CD8-positive, alpha-beta memory T cell (primary cell): ENCODE data around the gene VPS13C. TPM values are rescaled to one million over a fixed set of nuclear protein-coding genes. Genes with fewer than 3 reads are reported as not detected.

ENCODE experiments used
- CTCF ChIA-PET: fragments of 350-600 bp; sonication (Branson Sonifier 250); formaldehyde crosslinking; loops from one replicate; lab custom pipeline; 2021; ENCODE audit warnings: antibody characterized with exemption; lab: Charles Lee
- POLR2A ChIA-PET: fragments of 350-600 bp; sonication (Branson Sonifier 250); formaldehyde crosslinking; loops from one replicate; lab custom pipeline; 2021; ENCODE audit warnings: antibody characterized with exemption; lab: Charles Lee
- DNase-seq, 5 donors: peaks; one replicate each; pipeline versions ENCODE4 v3.0.0 to v3.0.0-alpha.2; 2020 to 2022; ENCODE audit warnings: mixed read lengths in 1 of 5
- H3K27ac ChIP-seq: one replicate; pipeline ENCODE4 v1.7.0; 2013; ENCODE audit warnings: low read depth, mild to moderate bottlenecking, low read length, moderate library complexity
- H3K27me3 ChIP-seq: 2 replicates; pipeline ENCODE4 v1.7.0; 2013; ENCODE audit warnings: low read length, mild to moderate bottlenecking; ENCODE audit not compliant: insufficient read depth, poor library complexity, severe bottlenecking
- H3K36me3 ChIP-seq: 2 replicates; pipeline ENCODE4 v1.7.0; 2013; ENCODE audit warnings: mild to moderate bottlenecking, low read length, moderate library complexity; ENCODE audit not compliant: insufficient read depth
- H3K4me1 ChIP-seq: 2 replicates; pipeline ENCODE4 v1.7.0; 2013; ENCODE audit warnings: mild to moderate bottlenecking, low read length, moderate library complexity; ENCODE audit not compliant: insufficient read depth
- H3K4me3 ChIP-seq: 2 replicates; pipeline ENCODE4 v1.7.0; 2013; ENCODE audit warnings: mild to moderate bottlenecking, low read length
- H3K9me3 ChIP-seq: 2 replicates; pipeline ENCODE4 v1.7.0; 2013; ENCODE audit warnings: mild to moderate bottlenecking, low read length
- H3K27ac Mint-ChIP-seq, 8 donors: one replicate each; pipeline ENCODE4 v1.8.0; 2020 to 2021; ENCODE audit warnings: mixed read lengths in 8 of 8, mild to moderate bottlenecking in 6 of 8, inconsistent platforms in 3 of 8, moderate library complexity in 3 of 8
- H3K27me3 Mint-ChIP-seq, 2 donors: one replicate each; pipeline ENCODE4 v1.8.0; 2020 to 2021; ENCODE audit warnings: mixed read lengths in 2 of 2, mild to moderate bottlenecking in 1 of 2, moderate library complexity in 1 of 2
- H3K36me3 Mint-ChIP-seq, 3 donors: one replicate each; pipeline ENCODE4 v1.8.0; 2020 to 2021; ENCODE audit warnings: mixed read lengths in 3 of 3, inconsistent platforms in 1 of 3, mild to moderate bottlenecking in 1 of 3
- H3K4me1 Mint-ChIP-seq, 3 donors: one replicate each; pipeline ENCODE4 v1.8.0; 2020 to 2021; ENCODE audit warnings: mixed read lengths in 3 of 3, inconsistent platforms in 1 of 3, mild to moderate bottlenecking in 1 of 3
- H3K4me3 Mint-ChIP-seq, 7 donors: one replicate each; pipeline ENCODE4 v1.8.0; 2020 to 2021; ENCODE audit warnings: mixed read lengths in 7 of 7, mild to moderate bottlenecking in 6 of 7, moderate library complexity in 4 of 7, inconsistent platforms in 2 of 7
- H3K9me3 Mint-ChIP-seq, 5 donors: one replicate each; pipeline ENCODE4 v1.8.0; 2020 to 2022; ENCODE audit warnings: mixed read lengths in 5 of 5, mild to moderate bottlenecking in 3 of 5, moderate library complexity in 2 of 5, inconsistent platforms in 1 of 5
- polyA plus RNA-seq: library from polyadenylated mRNA; unstranded; fragments of 300-500 nt; fragmentation: Illumina TruSeq; gene quantifications from one replicate; pipeline ENCODE4 v1.2.3, GENCODE V29; 2021
- total RNA-seq, 2 experiments: library from RNA; stranded (reverse); gene quantifications; one replicate each; pipeline ENCODE4 v1.2.3, GENCODE V29; 2021

Gene VPS13C
- total RNA-seq = 10 to 100 TPM; 42.5 to 42.9 TPM
- 15.8 TPM for polyA plus RNA-seq

DNA sequence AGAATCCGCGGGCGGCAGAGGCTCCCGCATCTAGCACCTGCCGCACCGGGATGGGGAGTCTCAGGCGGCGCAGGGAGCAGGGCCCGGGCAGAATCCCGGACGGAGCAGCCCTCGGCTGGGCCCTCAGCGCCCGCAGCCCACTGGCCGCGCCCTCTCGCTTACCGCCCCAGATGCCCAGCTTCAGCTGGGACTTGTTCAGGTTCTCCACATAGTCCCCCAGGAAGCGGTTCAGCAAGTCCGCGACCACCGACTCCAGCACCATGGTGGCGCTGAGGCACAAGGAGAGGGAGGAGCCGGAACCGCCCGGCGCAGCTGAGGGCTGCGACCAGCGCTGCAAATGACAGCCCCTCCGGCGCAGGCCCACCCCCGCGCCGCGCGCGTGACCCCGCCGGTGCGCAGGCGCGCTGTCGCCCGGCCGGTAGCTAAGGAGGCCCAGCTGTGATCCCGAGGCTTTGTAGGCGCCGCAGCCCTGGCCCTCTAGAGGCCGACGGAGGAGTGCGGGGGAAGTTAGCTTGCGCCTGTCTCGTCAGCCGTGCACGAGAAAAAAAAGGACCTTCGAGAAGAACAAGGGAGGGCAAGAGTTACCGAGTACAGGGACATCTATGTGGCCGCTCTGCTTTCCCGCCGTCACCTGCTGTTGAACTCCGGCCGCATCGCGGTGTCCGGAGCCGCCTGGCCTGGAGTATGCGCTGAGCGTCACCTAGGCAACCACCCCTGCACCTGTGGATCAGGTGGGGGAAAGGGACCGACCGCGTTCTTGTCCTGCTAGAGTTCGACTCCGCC lies at the start of gene VPS13C:
Gene VPS13C (minus strand): TSS at position 335 of the 783 bp plus-strand sequence. CDS start 73 bp downstream, at position 262.
- H3K9me3 Mint-ChIP-seq = no peaks in the 10 kb centered on the region
- peaks cover 0 to 23% (median 5%) of the 10 kb centered on the region in 3 donors for H3K36me3 Mint-ChIP-seq
- peak within 1 kb of the TSS; percentile 95 for H3K4me3 ChIP-seq
- no peaks in the 10 kb centered on the region for H3K9me3 ChIP-seq
- peaks cover 0 to 2% of the 10 kb centered on the region in 2 donors for H3K27me3 Mint-ChIP-seq
- peak within 1 kb of the TSS; percentile 94 for H3K27ac ChIP-seq
- peak; percentile 86 to 94 (median 94) for DNase-seq
- no peaks in the 10 kb centered on the region for H3K36me3 ChIP-seq
- no peaks in the 10 kb centered on the region for H3K27me3 ChIP-seq
- ChIA-PET POLR2A (interaction anchor here (0.5 to 1.4 kb wide), 6 partner anchors 8 to 1460 kb away, joined by 3 to 4 read pairs (median 3); no protein-coding TSS in a partner anchor), CTCF (interaction anchor here (0.6 to 4.4 kb wide), 14 partner anchors 9 to 925 kb away, joined by 3 to 45 read pairs (median 4); no protein-coding TSS in a partner anchor)
- peaks cover 37 to 67% (median 58%) of the 10 kb centered on the region in 3 donors for H3K4me1 Mint-ChIP-seq
- H3K27ac Mint-ChIP-seq = peak within 1 kb of the TSS; percentile 83 to 100 (median 98)
- peaks cover 19% of the 10 kb centered on the region for H3K4me1 ChIP-seq
- H3K4me3 Mint-ChIP-seq = peak within 1 kb of the TSS; percentile 91 to 99 (median 95)

DNA sequence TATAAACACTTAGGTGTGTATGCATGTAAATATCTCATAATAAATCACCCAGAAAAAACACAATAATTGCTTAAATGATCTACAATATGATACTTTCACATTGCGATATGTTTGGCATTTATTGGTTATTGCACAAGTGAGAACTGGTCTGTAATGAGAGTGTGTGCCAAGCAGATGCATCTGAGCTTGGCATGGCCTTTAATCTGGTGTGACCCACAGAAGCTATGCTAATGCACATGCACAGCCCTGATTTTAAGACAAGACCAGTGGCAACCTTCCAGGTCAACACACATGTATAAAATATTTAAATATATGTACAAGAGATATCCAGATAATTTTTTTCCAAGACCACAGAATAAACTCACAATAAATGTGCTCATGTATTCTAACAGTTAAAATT lies 49.2 kb upstream of the VPS13C start:
- no peaks in the 10 kb centered on the region for H3K36me3 Mint-ChIP-seq
- H3K27me3 ChIP-seq = no peaks in the 10 kb centered on the region
- no peak overlapping the region for H3K27ac Mint-ChIP-seq
- H3K4me3 ChIP-seq = no peak overlapping the region
- H3K9me3 ChIP-seq = no peaks in the 10 kb centered on the region
- H3K4me1 ChIP-seq = no peaks in the 10 kb centered on the region
- H3K4me3 Mint-ChIP-seq = no peak overlapping the region
- no peak for DNase-seq
- no peak overlapping the region for H3K27ac ChIP-seq
- peaks cover 16 to 34% of the 10 kb centered on the region in 2 donors for H3K27me3 Mint-ChIP-seq
- H3K36me3 ChIP-seq = no peaks in the 10 kb centered on the region
- CTCF ChIA-PET = no interaction called here
- POLR2A ChIA-PET = no interaction called here
- H3K4me1 Mint-ChIP-seq = no peaks in the 10 kb centered on the region
- no peaks in the 10 kb centered on the region for H3K9me3 Mint-ChIP-seq

GRCh38 chr15:62108411-62108810 lies 48.2 kb upstream of the VPS13C start:
- peaks cover 16 to 36% of the 10 kb centered on the region in 2 donors for H3K27me3 Mint-ChIP-seq
- H3K4me1 Mint-ChIP-seq = no peaks in the 10 kb centered on the region
- Histone ChIP-seq H3K27ac (no peak overlapping the region), H3K4me1 (no peaks in the 10 kb centered on the region), H3K4me3 (no peak overlapping the region), H3K36me3 (no peaks in the 10 kb centered on the region), H3K27me3 (no peaks in the 10 kb centered on the region), H3K9me3 (no peaks in the 10 kb centered on the region)
- no peak for DNase-seq
- H3K36me3 Mint-ChIP-seq = no peaks in the 10 kb centered on the region
- H3K9me3 Mint-ChIP-seq = no peaks in the 10 kb centered on the region
- ChIA-PET POLR2A (no interaction called here), CTCF (no interaction called here)
- H3K4me3 Mint-ChIP-seq = no peak overlapping the region
- H3K27ac Mint-ChIP-seq = no peak overlapping the region

DNA sequence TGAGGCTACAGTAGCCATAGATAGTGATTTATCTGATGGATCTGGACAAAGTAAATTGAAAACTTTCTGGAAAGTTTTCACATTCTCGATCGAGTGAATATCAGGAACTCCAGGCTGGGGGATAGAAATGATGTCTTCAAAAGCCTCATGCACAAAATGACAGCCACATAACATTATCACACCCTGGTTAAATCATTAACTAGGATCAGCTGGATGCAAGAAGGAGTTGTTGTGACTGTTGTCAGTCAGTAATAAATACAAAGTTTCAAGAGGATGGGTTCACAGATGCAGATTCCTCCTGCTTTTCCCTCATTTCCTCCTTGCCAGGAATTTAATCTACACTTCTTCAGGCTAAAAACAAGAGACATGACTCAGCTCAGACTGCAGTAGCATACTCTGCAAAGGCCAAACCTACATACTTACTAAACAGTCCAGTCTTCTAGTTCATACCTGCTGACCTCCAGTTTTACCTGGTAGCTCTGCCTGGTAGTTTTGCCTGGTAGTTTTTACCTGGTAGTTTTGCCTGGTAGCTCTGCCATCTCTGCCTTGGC lies 47.4 kb upstream of the VPS13C start:
- Histone ChIP-seq H3K36me3 (no peaks in the 10 kb centered on the region), H3K27ac (no peak overlapping the region), H3K4me3 (no peak overlapping the region), H3K9me3 (no peaks in the 10 kb centered on the region), H3K4me1 (no peaks in the 10 kb centered on the region), H3K27me3 (no peaks in the 10 kb centered on the region)
- no peak for DNase-seq
- H3K36me3 Mint-ChIP-seq = no peaks in the 10 kb centered on the region
- no peak overlapping the region for H3K4me3 Mint-ChIP-seq
- peaks cover 11 to 34% of the 10 kb centered on the region in 2 donors for H3K27me3 Mint-ChIP-seq
- no peaks in the 10 kb centered on the region for H3K9me3 Mint-ChIP-seq
- no peaks in the 10 kb centered on the region for H3K4me1 Mint-ChIP-seq
- ChIA-PET POLR2A (no interaction called here), CTCF (no interaction called here)
- H3K27ac Mint-ChIP-seq = peak overlapping the region in 1 of 8 donors; percentile 36

- H3K9me3 Mint-ChIP-seq = no peaks in the 10 kb centered on the region
- POLR2A ChIA-PET = no interaction called here
These were observed 45.8 kb upstream of the VPS13C start for GRCh38 chr15:62106096-62106495.

GRCh38 chr15:62105266-62105665 lies 45.0 kb upstream of the VPS13C start:
- Histone ChIP-seq H3K9me3 (no peaks in the 10 kb centered on the region), H3K27me3 (no peaks in the 10 kb centered on the region), H3K36me3 (no peaks in the 10 kb centered on the region), H3K27ac (no peak overlapping the region), H3K4me3 (no peak overlapping the region), H3K4me1 (no peaks in the 10 kb centered on the region)
- no peaks in the 10 kb centered on the region for H3K4me1 Mint-ChIP-seq
- ChIA-PET CTCF (no interaction called here), POLR2A (no interaction called here)
- H3K36me3 Mint-ChIP-seq = no peaks in the 10 kb centered on the region
- peaks cover 2 to 28% of the 10 kb centered on the region in 2 donors for H3K27me3 Mint-ChIP-seq
- H3K27ac Mint-ChIP-seq = no peak overlapping the region
- H3K4me3 Mint-ChIP-seq = no peak overlapping the region
- H3K9me3 Mint-ChIP-seq = no peaks in the 10 kb centered on the region
- DNase-seq = no peak

More at GRCh38 chr15:62106096-62106495, 45.8 kb upstream of the VPS13C start:
- CTCF ChIA-PET = no interaction called here
- Histone ChIP-seq H3K4me3 (no peak overlapping the region), H3K27me3 (no peaks in the 10 kb centered on the region), H3K36me3 (no peaks in the 10 kb centered on the region), H3K9me3 (no peaks in the 10 kb centered on the region), H3K4me1 (no peaks in the 10 kb centered on the region), H3K27ac (no peak overlapping the region)
- no peak overlapping the region for H3K4me3 Mint-ChIP-seq
- no peaks in the 10 kb centered on the region for H3K4me1 Mint-ChIP-seq
- no peak overlapping the region for H3K27ac Mint-ChIP-seq
- peaks cover 5 to 36% of the 10 kb centered on the region in 2 donors for H3K27me3 Mint-ChIP-seq
- DNase-seq = no peak
- no peaks in the 10 kb centered on the region for H3K36me3 Mint-ChIP-seq

DNA sequence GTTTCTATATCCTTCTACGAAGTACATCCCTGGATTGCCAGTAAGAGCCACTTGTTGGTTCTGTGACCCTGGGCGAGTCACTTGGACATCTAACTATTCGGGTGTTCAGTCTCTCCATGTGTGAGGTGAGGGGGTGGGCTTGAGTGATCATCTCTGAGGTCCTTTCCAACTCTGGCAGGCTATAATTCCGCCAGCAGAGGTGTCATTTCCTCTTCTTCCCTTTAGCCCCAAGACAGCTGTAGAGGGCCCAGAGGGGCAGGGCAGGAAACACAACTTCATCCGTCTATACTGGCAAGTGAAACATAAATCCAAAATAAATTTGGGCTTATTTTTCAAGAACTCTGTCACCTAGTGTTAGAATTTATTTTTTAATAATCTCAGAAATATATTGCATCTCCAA lies 44.6 kb upstream of the VPS13C start:
- H3K36me3 Mint-ChIP-seq = no peaks in the 10 kb centered on the region
- no peaks in the 10 kb centered on the region for H3K4me1 ChIP-seq
- POLR2A ChIA-PET = no interaction called here
- peaks cover 2 to 24% of the 10 kb centered on the region in 2 donors for H3K27me3 Mint-ChIP-seq
- H3K27me3 ChIP-seq = no peaks in the 10 kb centered on the region
- H3K4me3 Mint-ChIP-seq = no peak overlapping the region
- H3K36me3 ChIP-seq = no peaks in the 10 kb centered on the region
- CTCF ChIA-PET = no interaction called here
- H3K27ac Mint-ChIP-seq = no peak overlapping the region
- no peak for DNase-seq
- no peaks in the 10 kb centered on the region for H3K9me3 Mint-ChIP-seq
- no peaks in the 10 kb centered on the region for H3K4me1 Mint-ChIP-seq
- H3K9me3 ChIP-seq = no peaks in the 10 kb centered on the region
- no peak overlapping the region for H3K27ac ChIP-seq
- H3K4me3 ChIP-seq = no peak overlapping the region

DNA sequence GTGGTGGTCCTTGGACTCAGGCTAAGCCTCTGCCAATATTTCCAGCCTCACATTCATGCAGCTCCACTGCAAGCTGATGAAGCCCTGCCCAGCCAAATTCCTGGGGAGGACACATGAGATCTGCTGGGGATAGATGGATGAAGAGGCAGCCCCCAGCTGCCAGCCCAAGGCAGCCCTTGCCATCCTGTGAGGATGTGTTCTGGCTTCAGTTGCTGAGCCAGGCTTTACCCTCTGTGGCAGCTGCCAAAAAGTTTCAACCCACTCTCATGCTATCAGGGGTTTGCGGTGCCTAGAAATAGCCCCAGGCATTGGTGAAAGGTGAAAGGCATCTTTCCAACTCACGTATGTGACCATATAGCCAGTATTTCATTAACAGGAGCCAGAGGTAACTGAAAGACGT lies 44.2 kb upstream of the VPS13C start:
- H3K4me3 Mint-ChIP-seq = no peak overlapping the region

More for the DNA sequence above, 44.2 kb upstream of the VPS13C start:
- Histone ChIP-seq H3K27ac (no peak overlapping the region), H3K27me3 (no peaks in the 10 kb centered on the region), H3K36me3 (no peaks in the 10 kb centered on the region), H3K4me3 (no peak overlapping the region), H3K4me1 (no peaks in the 10 kb centered on the region), H3K9me3 (no peaks in the 10 kb centered on the region)
- H3K36me3 Mint-ChIP-seq = no peaks in the 10 kb centered on the region
- H3K4me1 Mint-ChIP-seq = no peaks in the 10 kb centered on the region
- CTCF ChIA-PET = interaction anchor here (1.1 kb wide), 1 partner anchor 10 kb away, joined by 3 read pairs; no protein-coding TSS in a partner anchor
- POLR2A ChIA-PET = no interaction called here
- no peak overlapping the region for H3K27ac Mint-ChIP-seq
- peaks cover 2 to 27% of the 10 kb centered on the region in 2 donors for H3K27me3 Mint-ChIP-seq
- DNase-seq = no peak
- no peaks in the 10 kb centered on the region for H3K9me3 Mint-ChIP-seq
